ENCODE measurements around the gene SSX4B. TPM values are rescaled to one million over a fixed set of nuclear protein-coding genes. Genes with fewer than 3 reads are reported as not detected.
"Not testable (repeated sequence)": the region's sequence is repeated elsewhere in the genome, so short reads cannot be mapped to it uniquely, and the experiment has no call there.

Gene SSX4B, protein sequence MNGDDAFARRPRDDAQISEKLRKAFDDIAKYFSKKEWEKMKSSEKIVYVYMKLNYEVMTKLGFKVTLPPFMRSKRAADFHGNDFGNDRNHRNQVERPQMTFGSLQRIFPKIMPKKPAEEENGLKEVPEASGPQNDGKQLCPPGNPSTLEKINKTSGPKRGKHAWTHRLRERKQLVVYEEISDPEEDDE
- total RNA-seq (not detected), polyA plus RNA-seq (not detected)
- long read RNA-seq, donor 1: 0 reads
- long read RNA-seq, donor 2: 0 reads
- long read RNA-seq, donor 3: 0 reads
- long read RNA-seq, donor 4: 0 reads
- long read RNA-seq, donor 5: 0 reads
- long read RNA-seq, donor 6: 0 reads
- long read RNA-seq, donor 7: 0 reads
- long read RNA-seq, donor 8: 0 reads
- long read RNA-seq, donor 9: 0 reads
- long read RNA-seq, donor 10: 0 reads

DNA sequence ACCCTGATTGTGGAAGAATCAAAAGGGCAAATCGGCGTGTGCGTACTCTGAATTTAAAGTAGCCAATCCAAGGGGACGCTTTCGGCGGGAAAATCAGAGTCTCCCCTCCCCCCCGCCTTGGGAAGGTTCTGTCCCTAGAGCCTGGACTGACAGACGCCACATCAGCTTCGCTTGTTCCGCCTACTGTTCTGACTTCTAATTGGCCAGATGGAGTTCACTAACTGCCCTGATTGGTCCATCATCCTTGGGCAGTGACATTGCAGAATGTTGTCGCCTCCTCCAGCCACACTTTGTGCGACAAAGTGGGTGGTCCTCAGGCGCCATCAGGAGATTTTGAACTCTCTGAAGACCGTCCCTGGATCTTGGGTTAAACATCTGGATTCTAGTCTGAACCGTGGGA lies at the start of gene SSX4B:
Gene SSX4B, minus strand, starts transcription at position 101 of the 400 bp plus-strand sequence. CDS start 588 bp downstream, outside the sequence.
- no CpG with 5 or more reads among the region's 15 CpGs for WGBS, 4 donors
- H3K27me3 ChIP-seq; H3K9me3 ChIP-seq (replicated peaks in 1 of 3); DNase-seq; intact Hi-C loops (cut with DNase I); H3K27ac ChIP-seq; H3K4me3 ChIP-seq; H3K4me1 ChIP-seq (replicated peaks in 1 of 2); H3K36me3 ChIP-seq (replicated peaks in 1 of 2): not testable (repeated sequence)

DNA sequence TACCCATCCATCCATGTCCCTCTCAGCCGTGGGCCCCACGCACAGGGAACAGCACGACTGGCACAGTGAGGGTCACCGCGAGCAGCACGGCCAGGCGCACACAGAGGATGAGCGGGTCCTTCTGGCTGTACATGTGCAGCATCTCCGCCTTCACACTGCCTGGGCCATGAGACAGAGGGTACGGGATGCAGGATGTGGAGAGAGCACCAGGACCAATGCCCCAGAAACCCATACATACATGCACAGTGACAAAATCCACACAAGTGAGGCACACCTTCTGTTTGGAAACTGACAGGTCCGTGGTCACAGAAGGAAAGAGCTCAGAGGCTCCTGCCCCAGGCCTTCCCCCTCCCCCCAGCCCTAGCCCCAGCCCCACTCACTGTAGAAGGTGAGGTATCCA lies 48.8 kb upstream of the SSX4B start:
- intact Hi-C loops (cut with DNase I): no loop called here

DNA sequence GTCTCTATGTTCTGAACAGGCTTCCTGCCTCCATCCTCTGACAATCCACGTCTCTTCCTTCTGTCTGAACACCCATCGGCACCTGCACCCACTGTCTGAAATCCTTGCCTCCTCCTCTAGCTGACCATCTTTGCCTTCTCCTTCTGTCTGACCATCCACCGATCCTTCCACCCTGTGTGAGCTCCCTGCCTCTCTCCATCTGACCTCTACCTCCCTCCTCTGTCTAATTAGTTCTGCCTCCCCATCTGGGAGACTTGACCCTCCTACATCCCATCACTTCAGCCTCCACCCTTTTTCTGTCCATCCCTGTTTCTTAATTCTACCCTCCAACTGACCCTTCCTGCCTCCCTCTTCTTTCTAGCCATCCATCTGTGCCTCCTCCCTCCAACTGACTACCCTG lies 48.3 kb upstream of the SSX4B start:
- Histone ChIP-seq H3K4me3 (no peak overlapping the region), H3K27me3 (no peaks in the 10 kb centered on the region), H3K4me1 (replicated peaks in 1 of 2) (no peaks in the 10 kb centered on the region), H3K9me3 (replicated peaks in 1 of 3) (no peaks in the 10 kb centered on the region), H3K27ac (no peak overlapping the region), H3K36me3 (replicated peaks in 1 of 2) (no peaks in the 10 kb centered on the region)
- intact Hi-C loops (cut with DNase I): no loop called here
- 71 to 98% (median 84%) methylated on average over 3 of the region's 3 CpGs for WGBS, 4 donors
- DNase-seq: no peak
- TF ChIP-seq POLR2A (IDR thresholded peaks at IDR 0.05): no peak
- TF ChIP-seq, protein P1, sequence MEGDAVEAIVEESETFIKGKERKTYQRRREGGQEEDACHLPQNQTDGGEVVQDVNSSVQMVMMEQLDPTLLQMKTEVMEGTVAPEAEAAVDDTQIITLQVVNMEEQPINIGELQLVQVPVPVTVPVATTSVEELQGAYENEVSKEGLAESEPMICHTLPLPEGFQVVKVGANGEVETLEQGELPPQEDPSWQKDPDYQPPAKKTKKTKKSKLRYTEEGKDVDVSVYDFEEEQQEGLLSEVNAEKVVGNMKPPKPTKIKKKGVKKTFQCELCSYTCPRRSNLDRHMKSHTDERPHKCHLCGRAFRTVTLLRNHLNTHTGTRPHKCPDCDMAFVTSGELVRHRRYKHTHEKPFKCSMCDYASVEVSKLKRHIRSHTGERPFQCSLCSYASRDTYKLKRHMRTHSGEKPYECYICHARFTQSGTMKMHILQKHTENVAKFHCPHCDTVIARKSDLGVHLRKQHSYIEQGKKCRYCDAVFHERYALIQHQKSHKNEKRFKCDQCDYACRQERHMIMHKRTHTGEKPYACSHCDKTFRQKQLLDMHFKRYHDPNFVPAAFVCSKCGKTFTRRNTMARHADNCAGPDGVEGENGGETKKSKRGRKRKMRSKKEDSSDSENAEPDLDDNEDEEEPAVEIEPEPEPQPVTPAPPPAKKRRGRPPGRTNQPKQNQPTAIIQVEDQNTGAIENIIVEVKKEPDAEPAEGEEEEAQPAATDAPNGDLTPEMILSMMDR (IDR thresholded peaks at IDR 0.05): no peak

More for the DNA sequence above, 48.8 kb upstream of the SSX4B start:
- 87 to 100% (median 92%) methylated on average over 6 to 11 of the region's 11 CpGs for WGBS, 4 donors
- Histone ChIP-seq H3K4me1 (replicated peaks in 1 of 2) (no peaks in the 10 kb centered on the region), H3K4me3 (no peak overlapping the region), H3K9me3 (replicated peaks in 1 of 3) (no peaks in the 10 kb centered on the region), H3K27ac (no peak overlapping the region), H3K27me3 (no peaks in the 10 kb centered on the region), H3K36me3 (replicated peaks in 1 of 2) (no peaks in the 10 kb centered on the region)
- TF ChIP-seq, protein P1 (IDR thresholded peaks at IDR 0.05): no peak
- no peak for TF ChIP-seq POLR2A (IDR thresholded peaks at IDR 0.05)
- no peak for DNase-seq

DNA sequence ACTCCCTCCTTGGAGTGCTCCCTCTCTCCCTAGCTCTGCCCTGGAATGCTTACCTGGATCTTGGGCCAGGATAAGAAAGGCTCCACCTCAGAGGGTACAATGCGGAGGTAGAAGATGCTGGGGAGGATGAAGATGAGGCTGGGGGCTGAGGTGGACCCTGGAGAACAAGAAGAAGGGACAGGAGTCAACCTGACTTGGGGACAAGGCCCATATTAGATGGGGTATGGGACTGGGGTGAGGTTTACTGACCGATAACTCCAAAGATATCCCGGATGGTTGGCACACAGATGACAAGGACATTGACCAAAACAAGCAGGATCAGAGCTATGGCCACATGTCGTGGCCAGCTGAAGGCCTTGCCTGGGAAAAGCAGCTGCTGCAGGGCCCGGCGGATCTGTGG lies 47.7 kb upstream of the SSX4B start:
- TF ChIP-seq, protein P1 (IDR thresholded peaks at IDR 0.05): no peak
- TF ChIP-seq POLR2A (IDR thresholded peaks at IDR 0.05): no peak
- WGBS, 4 donors: 87 to 97% (median 91%) methylated on average over 3 to 6 of the region's 6 CpGs
- no peaks in the 10 kb centered on the region for H3K36me3 ChIP-seq (replicated peaks in 1 of 2)
- no peaks in the 10 kb centered on the region for H3K27me3 ChIP-seq
- no peaks in the 10 kb centered on the region for H3K4me1 ChIP-seq (replicated peaks in 1 of 2)
- intact Hi-C loops (cut with DNase I): no loop called here
- H3K4me3 ChIP-seq: no peak overlapping the region
- DNase-seq: no peak
- H3K9me3 ChIP-seq (replicated peaks in 1 of 3): no peaks in the 10 kb centered on the region
- no peak overlapping the region for H3K27ac ChIP-seq

DNA sequence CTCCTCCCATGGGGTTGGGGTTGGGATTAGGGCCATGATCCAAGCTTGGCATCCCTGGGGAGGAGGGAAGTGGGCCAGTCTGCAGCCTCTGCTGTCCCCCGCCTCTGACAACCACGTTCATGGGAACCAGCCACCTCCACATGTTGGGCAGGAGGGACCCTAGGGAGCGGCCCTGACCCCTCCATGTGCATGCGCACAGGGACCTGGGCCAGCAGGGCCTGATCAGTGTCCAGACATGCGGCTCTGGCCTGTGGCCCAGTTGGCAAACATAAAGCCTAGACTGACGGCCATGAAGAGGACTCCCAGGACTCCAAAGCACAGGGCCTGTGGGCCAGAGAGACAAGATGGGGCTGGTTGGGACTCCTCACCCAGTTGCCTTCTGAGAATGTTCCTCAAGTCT lies 47.0 kb upstream of the SSX4B start:
- intact Hi-C loops (cut with DNase I): no loop called here
- H3K9me3 ChIP-seq (replicated peaks in 1 of 3): no peaks in the 10 kb centered on the region
- no peaks in the 10 kb centered on the region for H3K36me3 ChIP-seq (replicated peaks in 1 of 2)
- no peaks in the 10 kb centered on the region for H3K4me1 ChIP-seq (replicated peaks in 1 of 2)
- DNase-seq: no peak
- H3K27me3 ChIP-seq: no peaks in the 10 kb centered on the region
- TF ChIP-seq, protein P1 (IDR thresholded peaks at IDR 0.05): no peak
- no peak for TF ChIP-seq POLR2A (IDR thresholded peaks at IDR 0.05)
- 73 to 76% (median 75%) methylated on average over 2 to 6 of the region's 6 CpGs; no CpG with 5 or more reads in 1 of the 4 donors for WGBS, 4 donors
- H3K27ac ChIP-seq: no peak overlapping the region
- H3K4me3 ChIP-seq: no peak overlapping the region
